ENCODE results near the gene FOXRED2. TPM values are rescaled to one million over a fixed set of nuclear protein-coding genes. Genes with fewer than 3 reads are reported as not detected.
"Not testable (repeated sequence)": the region's sequence is repeated elsewhere in the genome, so short reads cannot be mapped to it uniquely, and the experiment has no call there.

Gene FOXRED2
- total RNA-seq, 1 experiment from 2014 or later: 19.9 TPM

DNA sequence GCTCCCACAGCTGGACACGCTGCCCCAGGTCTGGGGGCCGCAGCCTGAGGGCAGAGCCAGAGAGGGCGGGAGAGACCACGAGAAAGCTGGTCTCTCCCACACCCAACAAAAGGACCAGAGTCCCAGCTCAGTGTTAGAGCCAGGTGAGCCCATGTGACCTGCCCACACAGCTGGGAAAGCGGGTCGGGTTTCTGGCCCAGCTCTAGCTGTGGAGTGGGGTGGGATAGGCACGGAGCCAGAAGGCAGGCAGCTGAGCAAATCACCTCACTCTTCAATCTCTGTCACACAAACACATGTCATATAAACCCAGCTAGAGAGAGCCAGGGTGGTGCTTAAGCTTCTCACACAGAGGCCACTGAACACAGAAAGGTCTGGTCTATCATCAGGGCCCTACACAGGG, 29.9 kb upstream of the FOXRED2 start (continued):
- TF ChIP-seq, protein P1, sequence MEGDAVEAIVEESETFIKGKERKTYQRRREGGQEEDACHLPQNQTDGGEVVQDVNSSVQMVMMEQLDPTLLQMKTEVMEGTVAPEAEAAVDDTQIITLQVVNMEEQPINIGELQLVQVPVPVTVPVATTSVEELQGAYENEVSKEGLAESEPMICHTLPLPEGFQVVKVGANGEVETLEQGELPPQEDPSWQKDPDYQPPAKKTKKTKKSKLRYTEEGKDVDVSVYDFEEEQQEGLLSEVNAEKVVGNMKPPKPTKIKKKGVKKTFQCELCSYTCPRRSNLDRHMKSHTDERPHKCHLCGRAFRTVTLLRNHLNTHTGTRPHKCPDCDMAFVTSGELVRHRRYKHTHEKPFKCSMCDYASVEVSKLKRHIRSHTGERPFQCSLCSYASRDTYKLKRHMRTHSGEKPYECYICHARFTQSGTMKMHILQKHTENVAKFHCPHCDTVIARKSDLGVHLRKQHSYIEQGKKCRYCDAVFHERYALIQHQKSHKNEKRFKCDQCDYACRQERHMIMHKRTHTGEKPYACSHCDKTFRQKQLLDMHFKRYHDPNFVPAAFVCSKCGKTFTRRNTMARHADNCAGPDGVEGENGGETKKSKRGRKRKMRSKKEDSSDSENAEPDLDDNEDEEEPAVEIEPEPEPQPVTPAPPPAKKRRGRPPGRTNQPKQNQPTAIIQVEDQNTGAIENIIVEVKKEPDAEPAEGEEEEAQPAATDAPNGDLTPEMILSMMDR (IDR thresholded peaks at IDR 0.05 in 2 of 3, conservative IDR thresholded peaks at IDR 0.05 in 1 of 3; ENCODE audit: borderline replicate concordance in 1 of 3, insufficient read depth in 1 of 3, low read depth in 2 of 3, low read length in 2 of 3): no peak
- TF ChIP-seq CBX3 (IDR thresholded peaks at IDR 0.05; ENCODE audit: low read depth) (no peak), SP1 (IDR thresholded peaks at IDR 0.05; ENCODE audit: low read depth) (no peak)

DNA sequence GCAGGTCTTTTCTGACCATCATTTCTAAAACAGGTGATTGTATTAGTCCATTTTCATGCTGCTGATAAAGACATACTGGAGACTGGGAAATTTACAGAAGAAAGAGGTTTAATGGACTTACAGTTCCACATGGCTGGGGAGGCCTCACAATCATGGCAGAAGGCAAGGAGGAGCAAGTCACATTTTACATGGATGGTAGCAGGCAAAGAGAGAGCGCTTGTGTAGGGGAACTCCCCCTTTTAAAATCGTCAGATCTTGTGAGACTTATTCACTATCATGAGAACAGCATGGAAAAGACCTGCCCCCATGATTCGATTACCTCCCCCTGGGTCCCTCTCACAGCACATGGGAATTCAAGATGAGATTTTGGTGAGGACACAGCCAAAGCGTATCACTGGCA, 26.5 kb upstream of the FOXRED2 start:
- DNase-seq (ENCODE audit: low read depth, low spot score); H4K20me1 ChIP-seq (ENCODE audit: insufficient read depth); H3K36me3 ChIP-seq (ENCODE audit: control insufficient read depth in 1 of 2, insufficient read depth in 2 of 2, low read length in 2 of 2); H3K9ac ChIP-seq (ENCODE audit: low read length); H3K27me3 ChIP-seq (ENCODE audit: insufficient read depth, low read length); H3K4me3 ChIP-seq (replicated peaks in 1 of 2; ENCODE audit: low read depth in 1 of 2, low read length in 2 of 2); H2AFZ ChIP-seq (ENCODE audit: low read depth, low read length, poor library complexity, severe bottlenecking); H3K9me2 ChIP-seq (ENCODE audit: insufficient read depth); H3K79me2 ChIP-seq (ENCODE audit: insufficient read depth, low read length); H3K9me3 ChIP-seq (ENCODE audit: control insufficient read depth in 1 of 2, insufficient read depth in 1 of 2, low read depth in 1 of 2, low read length in 2 of 2); H3K27ac ChIP-seq (ENCODE audit: low read depth, low read length); RAD21 ChIA-PET (ENCODE audit: low non-redundant PET in 1 of 2, low total read pairs in 2 of 2, uncharacterized antibody in 2 of 2, unreplicated experiment in 2 of 2); H3K4me2 ChIP-seq (ENCODE audit: low read length); BruUV-seq (replicated peaks); POLR2A ChIA-PET; ATAC-seq; intact Hi-C loops (cut with micrococcal nuclease); CTCF ChIA-PET: not testable (repeated sequence)
- H3K4me1 ChIP-seq (ENCODE audit: control insufficient read depth in 1 of 2, insufficient read depth in 2 of 2, low read length in 2 of 2): peaks cover 11 to 20% of the 10 kb centered on the region in 2 experiments; a peak in 3 of 4 replicates

DNA sequence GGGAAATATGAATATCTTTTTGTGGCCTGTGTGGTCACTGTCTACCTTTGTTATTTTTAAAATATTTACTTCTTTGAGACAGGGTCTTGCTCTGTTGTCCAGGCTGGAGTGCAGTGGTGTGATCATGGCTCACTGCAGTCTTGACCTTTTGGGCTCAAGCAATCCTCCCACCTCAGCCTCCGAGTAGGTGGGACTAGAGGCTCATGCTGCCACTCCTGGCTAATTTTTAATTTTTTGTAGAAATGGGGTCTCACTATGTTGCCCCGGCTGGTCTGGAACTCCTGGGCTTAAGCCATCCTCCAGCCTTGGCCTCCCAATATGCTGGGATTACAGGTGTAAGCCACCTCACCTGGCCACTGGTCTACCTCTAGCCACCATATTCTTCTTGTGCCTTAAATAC, 25.6 kb upstream of the FOXRED2 start:
- CTCF ChIA-PET: no interaction called here

More for the DNA sequence above, 25.6 kb upstream of the FOXRED2 start:
- no peaks in the 10 kb centered on the region for H4K20me1 ChIP-seq (ENCODE audit: insufficient read depth)
- RAD21 ChIA-PET (ENCODE audit: low non-redundant PET in 1 of 2, low total read pairs in 2 of 2, uncharacterized antibody in 2 of 2, unreplicated experiment in 2 of 2): no interaction called here
- peaks cover 11 to 25% of the 10 kb centered on the region in 2 experiments; a peak in 3 of 4 replicates for H3K4me1 ChIP-seq (ENCODE audit: control insufficient read depth in 1 of 2, insufficient read depth in 2 of 2, low read length in 2 of 2)
- H2AFZ ChIP-seq (ENCODE audit: low read depth, low read length, poor library complexity, severe bottlenecking): no peak overlapping the region
- DNase-seq (ENCODE audit: low read depth, low spot score): no peak
- H3K79me2 ChIP-seq (ENCODE audit: insufficient read depth, low read length): peaks cover 15% of the 10 kb centered on the region
- ATAC-seq: no peak
- H3K27ac ChIP-seq (ENCODE audit: low read depth, low read length): no peak overlapping the region
- no peaks in the 10 kb centered on the region for H3K27me3 ChIP-seq (ENCODE audit: insufficient read depth, low read length)
- no peaks in the 10 kb centered on the region for H3K9me2 ChIP-seq (ENCODE audit: insufficient read depth)
- intact Hi-C loops (cut with micrococcal nuclease): no loop called here
- POLR2A ChIA-PET: interaction anchor here (0.8 kb wide), 1 partner anchor 9 kb away, joined by 3 read pairs; no protein-coding TSS in a partner anchor
- no peaks in the 10 kb centered on the region; a peak in 1 of 4 replicates for H3K36me3 ChIP-seq (ENCODE audit: control insufficient read depth in 1 of 2, insufficient read depth in 2 of 2, low read length in 2 of 2)
- TF ChIP-seq YY1 (IDR thresholded peaks at IDR 0.05; ENCODE audit: extremely low read depth, insufficient replicate concordance, low read depth, low read length): no peak
- TF ChIP-seq, protein P1 (IDR thresholded peaks at IDR 0.05 in 2 of 3, conservative IDR thresholded peaks at IDR 0.05 in 1 of 3; ENCODE audit: borderline replicate concordance in 1 of 3, insufficient read depth in 1 of 3, low read depth in 2 of 3, low read length in 2 of 3): no peak
- no peak for TF ChIP-seq ZNF274 (IDR thresholded peaks at IDR 0.05; ENCODE audit: low read depth, low read length)
- TF ChIP-seq, protein P2, sequence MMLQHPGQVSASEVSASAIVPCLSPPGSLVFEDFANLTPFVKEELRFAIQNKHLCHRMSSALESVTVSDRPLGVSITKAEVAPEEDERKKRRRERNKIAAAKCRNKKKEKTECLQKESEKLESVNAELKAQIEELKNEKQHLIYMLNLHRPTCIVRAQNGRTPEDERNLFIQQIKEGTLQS (IDR thresholded peaks at IDR 0.05): no peak
- TF ChIP-seq, protein P3, sequence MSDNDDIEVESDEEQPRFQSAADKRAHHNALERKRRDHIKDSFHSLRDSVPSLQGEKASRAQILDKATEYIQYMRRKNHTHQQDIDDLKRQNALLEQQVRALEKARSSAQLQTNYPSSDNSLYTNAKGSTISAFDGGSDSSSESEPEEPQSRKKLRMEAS (IDR thresholded peaks at IDR 0.05): no peak
- TF ChIP-seq, protein P4, sequence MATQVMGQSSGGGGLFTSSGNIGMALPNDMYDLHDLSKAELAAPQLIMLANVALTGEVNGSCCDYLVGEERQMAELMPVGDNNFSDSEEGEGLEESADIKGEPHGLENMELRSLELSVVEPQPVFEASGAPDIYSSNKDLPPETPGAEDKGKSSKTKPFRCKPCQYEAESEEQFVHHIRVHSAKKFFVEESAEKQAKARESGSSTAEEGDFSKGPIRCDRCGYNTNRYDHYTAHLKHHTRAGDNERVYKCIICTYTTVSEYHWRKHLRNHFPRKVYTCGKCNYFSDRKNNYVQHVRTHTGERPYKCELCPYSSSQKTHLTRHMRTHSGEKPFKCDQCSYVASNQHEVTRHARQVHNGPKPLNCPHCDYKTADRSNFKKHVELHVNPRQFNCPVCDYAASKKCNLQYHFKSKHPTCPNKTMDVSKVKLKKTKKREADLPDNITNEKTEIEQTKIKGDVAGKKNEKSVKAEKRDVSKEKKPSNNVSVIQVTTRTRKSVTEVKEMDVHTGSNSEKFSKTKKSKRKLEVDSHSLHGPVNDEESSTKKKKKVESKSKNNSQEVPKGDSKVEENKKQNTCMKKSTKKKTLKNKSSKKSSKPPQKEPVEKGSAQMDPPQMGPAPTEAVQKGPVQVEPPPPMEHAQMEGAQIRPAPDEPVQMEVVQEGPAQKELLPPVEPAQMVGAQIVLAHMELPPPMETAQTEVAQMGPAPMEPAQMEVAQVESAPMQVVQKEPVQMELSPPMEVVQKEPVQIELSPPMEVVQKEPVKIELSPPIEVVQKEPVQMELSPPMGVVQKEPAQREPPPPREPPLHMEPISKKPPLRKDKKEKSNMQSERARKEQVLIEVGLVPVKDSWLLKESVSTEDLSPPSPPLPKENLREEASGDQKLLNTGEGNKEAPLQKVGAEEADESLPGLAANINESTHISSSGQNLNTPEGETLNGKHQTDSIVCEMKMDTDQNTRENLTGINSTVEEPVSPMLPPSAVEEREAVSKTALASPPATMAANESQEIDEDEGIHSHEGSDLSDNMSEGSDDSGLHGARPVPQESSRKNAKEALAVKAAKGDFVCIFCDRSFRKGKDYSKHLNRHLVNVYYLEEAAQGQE (IDR thresholded peaks at IDR 0.05; ENCODE audit: low read depth): no peak
- no peak overlapping the region for H3K4me2 ChIP-seq (ENCODE audit: low read length)
- no peaks in the 10 kb centered on the region for H3K9me3 ChIP-seq (ENCODE audit: control insufficient read depth in 1 of 2, insufficient read depth in 1 of 2, low read depth in 1 of 2, low read length in 2 of 2)
- H3K4me3 ChIP-seq (replicated peaks in 1 of 2; ENCODE audit: low read depth in 1 of 2, low read length in 2 of 2): no peak overlapping the region
- no TSS peak for BruUV-seq (replicated peaks)
- H3K9ac ChIP-seq (ENCODE audit: low read length): no peak overlapping the region
